AML-193 (cell line): ENCODE data around the gene CCDC117.
A peak's percentile ranks its signal among the peaks of the same experiment; 100 is the strongest.
"Not testable (repeated sequence)": the region's sequence is repeated elsewhere in the genome, so short reads cannot be mapped to it uniquely, and the experiment has no call there.

Experiments used
- DNase-seq, 2 experiments: peaks; one replicate each; lab custom pipeline; 2025; lab: John Stamatoyannopoulos, UW

The CCDC117 gene

GRCh38 chr22:28772633-28773460, at the start of gene CCDC117:
Gene CCDC117, plus strand, starts transcription at chr22:28772695. Its CDS starts 155 bp downstream, at chr22:28772850.
- DNase-seq, result peak; percentile 80 to 82

GRCh38 chr22:28728002-28728401, 44.5 kb upstream of the CCDC117 start:
- DNase-seq, result no peak

- no peak for DNase-seq
Observed at GRCh38 chr22:28728621-28729313, 43.7 kb upstream of the CCDC117 start.

GRCh38 chr22:28730179-28730578, 42.3 kb upstream of the CCDC117 start:
- no peak for DNase-seq

- DNase-seq, result no peak
Observed at GRCh38 chr22:28734393-28734792, 38.1 kb upstream of the CCDC117 start.

- no peak for DNase-seq
Observed at GRCh38 chr22:28736301-28737155, 36.0 kb upstream of the CCDC117 start.

GRCh38 chr22:28737701-28738100, 34.8 kb upstream of the CCDC117 start:
- DNase-seq, result no peak

GRCh38 chr22:28738876-28739275, 33.6 kb upstream of the CCDC117 start:
- not testable (repeated sequence) for DNase-seq

GRCh38 chr22:28741200-28741784, 31.2 kb upstream of the CCDC117 start:
- DNase-seq, result peak in 1 of 2 experiments; percentile 46

- DNase-seq, result peak; percentile 94 to 96
Observed at GRCh38 chr22:28741785-28742561, 30.5 kb upstream of the CCDC117 start, which contains the start of the genes CHEK2 and HSCB. Gene CHEK2, minus strand, starts transcription at chr22:28741820. Its CDS starts 7,099 bp downstream, at chr22:28734721. Gene HSCB, plus strand, starts transcription at chr22:28742039. Its CDS starts 57 bp downstream, at chr22:28742096.

GRCh38 chr22:28742562-28742962, 29.9 kb upstream of the CCDC117 start:
- no peak for DNase-seq

- DNase-seq, result no peak
Observed at GRCh38 chr22:28743852-28744251, 28.6 kb upstream of the CCDC117 start.

GRCh38 chr22:28750471-28750881, 22.0 kb upstream of the CCDC117 start:
- DNase-seq, result no peak

GRCh38 chr22:28754512-28754911, 18.0 kb upstream of the CCDC117 start:
- DNase-seq, result not testable (repeated sequence)

- DNase-seq, result no peak
Observed at GRCh38 chr22:28759861-28760560, 12.5 kb upstream of the CCDC117 start.

GRCh38 chr22:28761449-28761755, 11.1 kb upstream of the CCDC117 start:
- no peak for DNase-seq

GRCh38 chr22:28762000-28762399, 10.5 kb upstream of the CCDC117 start:
- DNase-seq, result not testable (repeated sequence)

GRCh38 chr22:28766628-28767027, 5.9 kb upstream of the CCDC117 start:
- DNase-seq, result no peak

GRCh38 chr22:28768701-28769393, 3.6 kb upstream of the CCDC117 start:
- DNase-seq, result no peak
